ENCODE measurements around the gene BPGM.

BPGM gene

DNA sequence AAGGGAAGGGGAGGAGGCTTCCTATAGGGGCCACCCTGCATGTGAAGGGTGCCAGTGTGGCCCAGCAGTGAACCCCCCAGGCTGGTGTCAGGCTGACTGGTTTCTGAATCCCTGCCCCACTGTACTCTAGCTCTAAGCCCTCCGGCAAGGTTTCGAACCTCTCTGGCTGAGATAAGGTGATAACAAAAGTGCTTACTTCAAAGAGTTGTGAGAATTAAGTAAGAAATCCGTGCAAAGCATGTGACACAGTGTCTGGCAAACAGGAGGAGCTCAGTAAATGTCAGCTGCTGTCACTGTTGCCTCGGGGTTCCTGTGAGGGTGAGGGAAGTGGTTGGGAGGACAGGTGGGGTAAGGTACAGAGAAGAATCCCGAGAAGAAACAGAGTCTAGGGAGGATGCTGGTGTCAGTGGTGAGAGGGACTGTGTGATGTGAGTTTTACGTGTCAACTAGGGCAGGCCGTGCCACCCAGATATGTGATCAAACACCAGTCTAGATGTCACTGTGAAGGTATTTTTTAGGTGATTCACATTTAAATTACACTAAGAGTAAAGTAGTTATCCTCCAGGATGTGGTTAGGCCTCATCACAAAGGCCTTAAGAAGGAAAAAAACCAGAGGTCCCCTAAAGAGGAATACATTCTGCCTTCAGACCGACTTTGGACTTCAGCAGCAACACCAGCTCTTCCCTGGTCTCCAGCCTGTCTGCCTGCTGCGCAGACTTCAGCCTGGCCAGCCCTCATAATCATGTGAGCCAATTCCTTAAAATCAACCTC lies 64.4 kb downstream of the BPGM start:
- no peak for TF ChIP-seq CTCF (IDR thresholded peaks at IDR 0.05; ENCODE audit: control insufficient read depth, extremely low read depth, insufficient read depth)
- DNase-seq (ENCODE audit: low read depth) = no peak
- no peak overlapping the region for H3K4me3 ChIP-seq (ENCODE audit: low read depth, low read length)

GRCh38 chr7:134712196-134712595 lies 65.5 kb downstream of the BPGM start:
- H3K4me3 ChIP-seq (ENCODE audit: low read depth, low read length) = no peak overlapping the region
- DNase-seq (ENCODE audit: low read depth) = no peak
- no peak for TF ChIP-seq CTCF (IDR thresholded peaks at IDR 0.05; ENCODE audit: control insufficient read depth, extremely low read depth, insufficient read depth)

DNA sequence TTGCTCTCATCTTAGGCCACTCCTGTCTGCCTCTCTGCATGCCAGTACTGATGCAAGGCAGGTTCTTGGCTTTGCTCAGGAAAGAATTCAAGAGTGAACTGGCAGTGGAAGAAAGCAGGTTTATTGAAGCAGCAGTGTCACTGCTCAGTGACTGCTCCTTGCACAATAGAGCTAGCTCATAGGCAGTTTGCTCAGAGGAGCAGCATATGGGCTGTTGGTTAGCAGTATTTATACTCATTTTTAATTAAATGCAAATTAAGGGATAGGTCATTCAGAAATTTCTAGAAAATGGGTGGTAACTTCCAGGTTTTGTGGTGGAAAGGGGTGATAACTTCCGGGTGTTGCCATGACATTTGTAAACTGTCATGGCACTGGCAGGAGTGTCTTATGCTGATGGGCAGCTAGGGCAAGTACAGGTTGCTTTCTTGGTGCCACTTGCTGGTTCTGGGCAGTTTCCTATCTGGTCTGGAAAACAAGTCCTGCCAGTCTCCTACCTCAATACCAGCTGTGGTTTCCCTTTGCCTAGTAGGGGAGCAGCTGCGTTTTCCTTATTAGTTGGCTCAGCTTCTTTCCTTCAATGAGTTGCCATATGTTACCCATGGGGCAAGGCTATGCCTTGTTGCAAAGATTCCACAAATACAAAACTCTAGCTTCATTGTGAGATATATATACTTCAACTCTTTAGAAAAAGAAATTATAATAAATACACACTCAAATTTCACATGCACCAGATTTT lies 68.0 kb downstream of the BPGM start:
- TF ChIP-seq CTCF (IDR thresholded peaks at IDR 0.05; ENCODE audit: control insufficient read depth, extremely low read depth, insufficient read depth) = no peak
- DNase-seq (ENCODE audit: low read depth) = no peak
- H3K4me3 ChIP-seq (ENCODE audit: low read depth, low read length) = no peak overlapping the region

DNA sequence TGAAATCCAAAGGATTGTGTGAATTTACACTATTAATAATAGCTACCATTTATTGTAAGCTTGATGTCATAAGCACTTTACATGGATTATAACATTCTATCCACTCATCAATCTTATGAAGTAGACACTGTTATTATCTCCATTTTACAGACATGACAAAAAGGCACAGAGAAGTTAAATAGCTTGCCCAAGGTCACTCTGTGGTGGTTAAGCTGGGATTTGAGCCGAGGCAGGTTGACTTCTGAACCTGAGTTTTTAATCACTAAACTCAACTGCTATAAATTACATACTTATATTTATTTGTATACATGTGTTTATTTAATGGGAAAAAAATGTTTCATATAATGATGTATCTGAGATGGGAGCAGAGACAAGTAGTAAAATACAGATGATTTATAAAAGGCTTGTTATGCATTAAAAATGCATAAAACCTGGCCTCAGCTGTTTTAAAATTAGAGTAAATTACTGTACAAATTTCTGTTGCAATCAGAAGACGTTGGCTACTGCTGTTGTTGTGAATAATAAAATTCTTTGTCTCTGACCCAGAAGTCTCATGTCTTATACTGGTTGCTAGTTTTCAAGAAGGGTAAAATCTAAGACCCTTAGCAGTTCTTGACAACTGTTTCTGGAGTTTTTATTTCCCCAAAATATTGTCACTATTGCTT lies 71.7 kb downstream of the BPGM start:
- no peak for DNase-seq (ENCODE audit: low read depth)
- no peak for TF ChIP-seq CTCF (IDR thresholded peaks at IDR 0.05; ENCODE audit: control insufficient read depth, extremely low read depth, insufficient read depth)
- H3K4me3 ChIP-seq (ENCODE audit: low read depth, low read length) = no peak overlapping the region

- no peak for DNase-seq (ENCODE audit: low read depth)
- TF ChIP-seq CTCF (IDR thresholded peaks at IDR 0.05; ENCODE audit: control insufficient read depth, extremely low read depth, insufficient read depth) = no peak
- no peak overlapping the region for H3K4me3 ChIP-seq (ENCODE audit: low read depth, low read length)
Measured at GRCh38 chr7:134720091-134720935, 73.7 kb downstream of the BPGM start.

DNA sequence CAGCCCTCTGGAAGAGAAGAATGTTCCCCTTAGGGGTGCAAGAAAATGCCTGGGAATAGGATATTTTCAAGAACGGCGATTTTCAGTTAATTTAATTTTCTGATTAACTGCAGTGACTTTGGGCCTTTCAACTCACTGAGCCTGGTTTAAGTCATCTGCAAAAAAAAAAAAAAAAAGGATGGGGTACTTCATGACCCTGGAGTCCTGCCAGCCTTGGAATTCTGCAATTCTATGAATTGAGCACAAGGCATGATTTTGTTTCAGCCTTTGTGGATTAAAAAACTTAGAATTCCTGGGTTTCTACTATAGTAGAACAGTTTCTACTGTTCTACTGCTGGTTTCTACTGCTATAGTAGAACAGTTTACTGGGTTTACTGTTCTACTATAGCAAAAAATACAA lies 74.5 kb downstream of the BPGM start:
- DNase-seq (ENCODE audit: low read depth) = no peak
- no peak for TF ChIP-seq CTCF (IDR thresholded peaks at IDR 0.05; ENCODE audit: control insufficient read depth, extremely low read depth, insufficient read depth)
- H3K4me3 ChIP-seq (ENCODE audit: low read depth, low read length) = no peak overlapping the region
